Measurements from ENCODE around the gene TGFBR1. TPM values are rescaled to one million over a fixed set of nuclear protein-coding genes. Genes with fewer than 3 reads are reported as not detected.

Gene TGFBR1
- total RNA-seq, 4 donors from 2014 or later, result 37.0 to 65.8 (median 48.8) TPM

- no peak for ATAC-seq
- Histone ChIP-seq H3K4me3 (no peak overlapping the region), H3K27me3 (no peaks in the 10 kb centered on the region), H3K27ac (no peak overlapping the region), H3K9me3 (no peaks in the 10 kb centered on the region), H3K36me3 (no peaks in the 10 kb centered on the region), H3K4me1 (no peaks in the 10 kb centered on the region)
- 82 to 89% methylated on average over 3 to 7 of the region's 8 CpGs for WGBS, 2 donors (ENCODE audit: low coverage in 1 of 2)
- TF ChIP-seq EP300 (IDR thresholded peaks at IDR 0.05), result no peak
- no peak for TF ChIP-seq CTCF (IDR thresholded peaks at IDR 0.05)
- TF ChIP-seq POLR2AphosphoS5 (IDR thresholded peaks at IDR 0.05), result no peak
- no peak for TF ChIP-seq POLR2A (IDR thresholded peaks at IDR 0.05)
Observed at GRCh38 chr9:99199938-99200539, 95.1 kb downstream of the TGFBR1 start.

- no peak overlapping the region for H3K27ac ChIP-seq
- no peak overlapping the region for H3K4me3 ChIP-seq
- TF ChIP-seq POLR2A (IDR thresholded peaks at IDR 0.05) (no peak), POLR2AphosphoS5 (IDR thresholded peaks at IDR 0.05) (no peak), EP300 (IDR thresholded peaks at IDR 0.05) (no peak), CTCF (IDR thresholded peaks at IDR 0.05) (no peak)
- no peaks in the 10 kb centered on the region for H3K9me3 ChIP-seq
- H3K4me1 ChIP-seq, result no peaks in the 10 kb centered on the region
- 77% methylated on average over 4 of the region's 5 CpGs; no CpG with 5 or more reads in 1 of the 2 donors for WGBS, 2 donors (ENCODE audit: low coverage in 1 of 2)
- no peaks in the 10 kb centered on the region for H3K36me3 ChIP-seq
- H3K27me3 ChIP-seq, result no peaks in the 10 kb centered on the region
- ATAC-seq, result no peak
Observed at GRCh38 chr9:99201603-99202002, 96.7 kb downstream of the TGFBR1 start.

Small RNAs within 50 kb of the gene (small RNA-seq; reads per million reads assigned to genes)
- gene RN7SL794P, result 0 reads per million in 4 donors
- 0 to 0.51 (median 0.20) reads per million in 4 donors for gene RNA5SP290

Other genes with a start within 250 kb of the TGFBR1 start
- 100 to 1,000 TPM in 2 of 4 donors, 10 to 100 TPM in 2; 80.5 to 256 (median 97.2) TPM for gene COL15A1, start 161.2 kb upstream of the TGFBR1 start, total RNA-seq
- gene ALG2, start 116.8 kb downstream of the TGFBR1 start, total RNA-seq, result 10 to 100 TPM; 21.9 to 32.3 (median 25.4) TPM
- 10 to 100 TPM; 62.5 to 84.0 (median 73.5) TPM for gene SEC61B, start 117.2 kb downstream of the TGFBR1 start, total RNA-seq

All from gastroesophageal sphincter (tissue), 4 donors.